HG02943 (cell line): ENCODE measurements around the gene UNC5A.

Experiments used
- ATAC-seq: cut with Tn5 transposase; IDR thresholded peaks from one replicate; pipeline ENCODE4 v1.9.1; 2021; ENCODE audit warnings: mild to moderate bottlenecking, low read depth, moderate library complexity; ENCODE audit not compliant: unreplicated experiment

UNC5A gene

DNA sequence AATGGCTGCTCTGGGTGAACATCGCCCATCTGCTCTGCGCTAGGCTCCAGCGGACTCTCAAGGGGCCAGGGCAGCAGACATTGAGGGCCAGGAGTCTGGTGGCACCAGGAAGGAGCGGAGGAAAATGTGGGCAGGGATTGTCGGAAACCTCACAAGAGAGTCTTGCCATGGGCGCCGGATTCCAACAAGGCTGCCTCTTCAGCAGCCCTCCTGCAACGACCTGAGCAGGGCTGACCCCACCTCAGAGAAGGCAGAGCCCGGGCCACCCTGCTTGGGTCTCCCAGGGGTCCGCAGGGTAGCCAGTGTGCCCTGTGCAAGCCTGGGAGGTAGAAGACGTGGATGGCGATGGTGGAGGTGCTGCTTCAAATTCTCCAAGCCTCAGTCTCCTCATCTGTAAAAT is 11.4 kb upstream of the UNC5A start:
- no peak for ATAC-seq

GRCh38 chr5:176799488-176799887 is 10.9 kb upstream of the UNC5A start:
- ATAC-seq: no peak

- ATAC-seq: no peak
Measured at GRCh38 chr5:176800024-176800423, 10.3 kb upstream of the UNC5A start.

- ATAC-seq: no peak
Measured at GRCh38 chr5:176802116-176802784, 8.1 kb upstream of the UNC5A start.

- no peak for ATAC-seq
Measured at GRCh38 chr5:176803068-176803942, 7.1 kb upstream of the UNC5A start.

- no peak for ATAC-seq
Measured at GRCh38 chr5:176803943-176804498, 6.3 kb upstream of the UNC5A start.

- ATAC-seq: no peak
Measured at GRCh38 chr5:176806137-176806536, 4.2 kb upstream of the UNC5A start.

GRCh38 chr5:176809544-176810080 is 747 bp upstream of the UNC5A start:
- ATAC-seq: no peak

- no peak for ATAC-seq
Measured at GRCh38 chr5:176810687-176811501, 535 bp downstream of the UNC5A start.

GRCh38 chr5:176812269-176813259 is 2.2 kb downstream of the UNC5A start:
- ATAC-seq: no peak

DNA sequence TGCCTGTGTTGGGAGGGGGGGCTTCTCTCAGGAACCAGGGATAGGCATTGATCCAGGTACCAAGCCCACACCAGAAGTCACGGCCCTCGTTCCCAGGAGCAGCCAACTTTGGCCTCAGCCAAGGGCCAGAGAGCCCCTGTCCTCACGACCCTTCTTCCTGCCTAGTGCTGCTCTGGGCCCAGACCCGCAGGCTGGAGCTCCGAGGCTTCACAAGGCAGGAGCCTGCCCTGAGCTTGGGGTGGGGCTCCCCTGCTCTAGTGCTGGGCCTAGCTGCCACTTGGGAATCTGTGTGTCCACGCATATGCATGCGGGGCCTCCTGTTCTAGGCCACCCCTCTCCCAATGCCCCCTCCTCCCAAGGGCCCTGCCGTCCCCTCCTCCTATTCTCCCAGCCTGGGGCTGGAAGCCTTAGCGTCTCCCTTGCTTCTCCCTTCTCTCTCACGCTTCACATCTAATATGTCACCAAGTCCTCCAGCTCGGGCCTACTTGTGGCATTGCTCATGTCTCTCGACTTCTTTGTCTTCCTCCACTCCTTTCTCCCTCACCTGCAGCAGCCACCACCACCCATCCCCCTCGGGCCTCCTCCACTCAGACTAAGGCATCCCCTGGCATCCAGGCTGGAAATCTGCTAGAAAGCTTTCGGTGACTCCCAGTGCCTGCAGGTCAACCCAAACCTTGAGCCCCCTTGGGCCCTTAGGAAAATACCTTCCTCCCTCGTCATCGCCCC is 3.4 kb downstream of the UNC5A start:
- no peak for ATAC-seq

- no peak for ATAC-seq
Measured at GRCh38 chr5:176814313-176814685, 3.9 kb downstream of the UNC5A start.

DNA sequence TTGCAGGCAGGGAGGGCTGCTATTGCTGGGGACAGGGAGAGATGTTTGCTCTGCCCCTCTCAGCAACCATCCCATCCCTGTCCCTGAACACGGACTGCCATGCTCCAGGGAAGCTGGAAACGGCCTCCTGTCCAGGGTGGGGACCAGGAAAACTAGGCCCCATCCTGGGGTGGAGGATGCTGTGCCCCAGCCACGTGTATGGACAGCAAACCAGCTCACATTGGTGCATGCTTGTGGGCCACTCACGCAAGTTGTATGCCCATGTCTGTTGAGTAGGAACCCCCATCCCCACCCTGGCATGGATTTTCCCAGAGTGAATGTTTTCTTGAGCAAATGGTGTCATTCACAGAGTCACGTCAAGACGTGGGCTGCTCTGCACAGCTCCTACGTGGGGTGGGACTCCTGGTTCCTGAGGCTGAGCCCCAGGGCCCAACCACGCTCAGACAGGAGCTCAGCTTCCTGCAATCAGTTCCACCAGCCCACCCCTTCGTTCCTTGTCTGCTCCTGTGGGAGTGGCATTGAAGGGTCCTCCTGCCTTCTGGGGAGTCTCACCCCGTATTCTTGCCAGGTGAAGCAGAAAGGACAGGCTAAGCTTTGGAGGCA is 4.6 kb downstream of the UNC5A start:
- ATAC-seq: no peak

GRCh38 chr5:176816043-176816745 is 5.8 kb downstream of the UNC5A start:
- no peak for ATAC-seq

DNA sequence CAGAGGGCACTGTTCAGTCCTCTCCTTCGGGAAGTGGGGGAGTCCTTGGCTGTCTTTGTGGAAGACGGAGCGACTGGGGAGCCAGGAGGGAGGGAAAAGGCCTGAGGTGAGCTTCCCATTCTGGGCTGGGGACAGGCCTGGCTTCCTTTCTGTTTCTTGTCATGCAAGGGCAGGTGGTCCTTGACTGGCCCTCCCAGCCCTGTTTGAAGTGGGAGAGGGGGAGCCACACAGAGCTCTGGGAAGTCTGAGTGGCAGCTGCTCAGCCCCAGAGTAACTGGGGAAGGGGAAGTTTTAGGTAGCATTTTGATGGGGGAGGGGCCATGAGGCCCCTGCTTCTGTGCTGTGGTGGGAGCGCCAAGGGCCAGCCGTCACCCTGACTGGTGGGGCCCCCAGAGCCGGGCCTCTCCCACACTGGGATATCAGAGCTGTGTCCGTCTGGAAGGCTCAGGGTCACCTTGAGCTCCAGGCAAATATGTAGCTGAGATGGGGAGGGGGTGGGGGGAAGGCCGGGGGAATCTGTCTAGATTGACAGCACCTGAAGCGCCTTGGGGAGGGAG is 6.5 kb downstream of the UNC5A start:
- no peak for ATAC-seq

GRCh38 chr5:176817369-176817840 is 7.0 kb downstream of the UNC5A start:
- no peak for ATAC-seq

GRCh38 chr5:176817841-176818377 is 7.5 kb downstream of the UNC5A start:
- ATAC-seq: peak; percentile 25
